Left lobe of liver (tissue), 2 donors: ENCODE measurements around the gene IQSEC3. TPM values are rescaled to one million over a fixed set of nuclear protein-coding genes. Genes with fewer than 3 reads are reported as not detected.
A peak's percentile ranks its signal among the peaks of the same experiment; 100 is the strongest.
"Not testable (repeated sequence)": the region's sequence is repeated elsewhere in the genome, so short reads cannot be mapped to it uniquely, and the experiment has no call there.

ENCODE experiments used
- ATAC-seq: fragments of 200-7000 bp; cut with Tn5 transposase; one replicate; pipeline ENCODE4 v1.9.1; 2020; ENCODE audit warnings: mild to moderate bottlenecking, moderate library complexity
- DNase-seq: peaks from one replicate; pipeline ENCODE4 v3.0.0-alpha.2; 2020; ENCODE audit warnings: low spot score
- total RNA-seq: library from RNA; stranded (reverse); gene quantifications from one replicate; pipeline ENCODE4 v1.2.1, GENCODE V29; 2021
- donor health status: DM: no; HTN: no; CAD: no; lungs with moderate emphysema.
- donor health status: DM: no; HTN: yes; CAD: no.

Gene IQSEC3
- total RNA-seq, 1 donor from 2014 or later = 0.70 TPM

GRCh38 chr12:210277-211141 lies 143.9 kb downstream of the IQSEC3 start:
- DNase-seq (peak; percentile 95), ATAC-seq (peak; percentile 65)

- DNase-seq = no peak
Measured at GRCh38 chr12:211142-211465, 144.5 kb downstream of the IQSEC3 start.

GRCh38 chr12:211639-212414 lies 145.3 kb downstream of the IQSEC3 start:
- DNase-seq = no peak
- no peak for ATAC-seq

More at GRCh38 chr12:211142-211465, 144.5 kb downstream of the IQSEC3 start:
- peak; percentile 0 for ATAC-seq

- no peak for ATAC-seq
- no peak for DNase-seq
Measured at GRCh38 chr12:212415-212714, 145.8 kb downstream of the IQSEC3 start.

- ATAC-seq (peak; percentile 43), DNase-seq (peak; percentile 92)
Measured at GRCh38 chr12:212715-213526, 146.4 kb downstream of the IQSEC3 start.

GRCh38 chr12:213527-213932 lies 147.0 kb downstream of the IQSEC3 start:
- peak; percentile 48 for ATAC-seq
- DNase-seq = peak; percentile 80

- ATAC-seq = peak; percentile 39
- peak; percentile 78 for DNase-seq
Measured at GRCh38 chr12:214003-214741, 147.6 kb downstream of the IQSEC3 start, which contains the start of gene SLC6A12. Gene SLC6A12, minus strand, starts transcription at chr12:214157. Its CDS starts 4,171 bp downstream, at chr12:209986.

GRCh38 chr12:215116-215515 lies 148.5 kb downstream of the IQSEC3 start:
- ATAC-seq = no peak
- DNase-seq = no peak

GRCh38 chr12:217029-217428 lies 150.5 kb downstream of the IQSEC3 start:
- DNase-seq, ATAC-seq: not testable (repeated sequence)

GRCh38 chr12:218221-218620 lies 151.7 kb downstream of the IQSEC3 start:
- ATAC-seq = no peak

GRCh38 chr12:218728-219590 lies 152.4 kb downstream of the IQSEC3 start:
- no peak for ATAC-seq

More at GRCh38 chr12:218221-218620, 151.7 kb downstream of the IQSEC3 start:
- no peak for DNase-seq

GRCh38 chr12:219891-220352 lies 153.4 kb downstream of the IQSEC3 start:
- ATAC-seq (peak; percentile 75), DNase-seq (peak; percentile 66)

More at GRCh38 chr12:218728-219590, 152.4 kb downstream of the IQSEC3 start:
- DNase-seq = no peak

- no peak for DNase-seq
- ATAC-seq = no peak
Measured at GRCh38 chr12:220491-220890, 153.9 kb downstream of the IQSEC3 start.

- DNase-seq (no peak), ATAC-seq (no peak)
Measured at GRCh38 chr12:220946-221550, 154.5 kb downstream of the IQSEC3 start.

GRCh38 chr12:221736-222135 lies 155.2 kb downstream of the IQSEC3 start:
- ATAC-seq (no peak), DNase-seq (no peak)

- DNase-seq = no peak
Measured at GRCh38 chr12:223841-224240, 157.3 kb downstream of the IQSEC3 start.

GRCh38 chr12:224330-224729 lies 157.8 kb downstream of the IQSEC3 start:
- ATAC-seq (no peak), DNase-seq (no peak)

More at GRCh38 chr12:223841-224240, 157.3 kb downstream of the IQSEC3 start:
- ATAC-seq = no peak

- no peak for ATAC-seq
- DNase-seq = peak; percentile 42
Measured at GRCh38 chr12:225012-225411, 158.4 kb downstream of the IQSEC3 start.

GRCh38 chr12:226401-226800 lies 159.8 kb downstream of the IQSEC3 start:
- ATAC-seq = no peak
- peak; percentile 37 for DNase-seq
